ENCODE data around the gene PVR.
"Not testable (repeated sequence)": the region's sequence is repeated elsewhere in the genome, so short reads cannot be mapped to it uniquely, and the experiment has no call there.

PVR gene, protein sequence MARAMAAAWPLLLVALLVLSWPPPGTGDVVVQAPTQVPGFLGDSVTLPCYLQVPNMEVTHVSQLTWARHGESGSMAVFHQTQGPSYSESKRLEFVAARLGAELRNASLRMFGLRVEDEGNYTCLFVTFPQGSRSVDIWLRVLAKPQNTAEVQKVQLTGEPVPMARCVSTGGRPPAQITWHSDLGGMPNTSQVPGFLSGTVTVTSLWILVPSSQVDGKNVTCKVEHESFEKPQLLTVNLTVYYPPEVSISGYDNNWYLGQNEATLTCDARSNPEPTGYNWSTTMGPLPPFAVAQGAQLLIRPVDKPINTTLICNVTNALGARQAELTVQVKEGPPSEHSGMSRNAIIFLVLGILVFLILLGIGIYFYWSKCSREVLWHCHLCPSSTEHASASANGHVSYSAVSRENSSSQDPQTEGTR

DNA sequence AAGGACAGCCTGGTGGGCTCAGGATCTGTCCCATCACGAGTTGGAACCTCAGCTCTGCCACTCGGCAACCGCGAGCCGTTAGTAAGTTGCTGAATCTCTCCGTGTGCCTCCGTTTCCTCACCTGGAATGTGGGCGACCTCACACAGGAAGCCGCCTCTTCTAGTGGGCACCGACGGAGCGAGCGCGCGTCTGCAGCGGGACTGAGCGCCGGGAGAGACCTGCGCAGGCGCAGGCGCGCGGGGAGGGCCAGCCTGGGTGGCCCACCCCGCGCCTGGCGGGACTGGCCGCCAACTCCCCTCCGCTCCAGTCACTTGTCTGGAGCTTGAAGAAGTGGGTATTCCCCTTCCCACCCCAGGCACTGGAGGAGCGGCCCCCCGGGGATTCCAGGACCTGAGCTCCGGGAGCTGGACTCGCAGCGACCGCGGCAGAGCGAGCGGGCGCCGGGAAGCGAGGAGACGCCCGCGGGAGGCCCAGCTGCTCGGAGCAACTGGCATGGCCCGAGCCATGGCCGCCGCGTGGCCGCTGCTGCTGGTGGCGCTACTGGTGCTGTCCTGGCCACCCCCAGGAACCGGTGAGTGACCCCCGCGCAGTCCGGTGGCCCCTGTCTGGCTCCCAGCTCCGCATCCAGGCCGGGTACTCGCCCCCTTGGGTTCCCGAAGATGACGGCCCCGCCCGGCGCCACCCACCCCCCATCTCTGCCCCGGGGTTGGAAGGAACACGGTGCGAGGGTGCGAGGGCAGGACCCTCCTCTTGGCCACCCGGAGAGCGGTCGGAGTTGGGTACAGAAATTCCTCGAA lies at the start of gene PVR:
TSS of gene PVR (plus strand) at position 306 of the 797 bp plus-strand sequence. CDS start at position 493, 187 bp downstream.
- peak; percentile 39 for DNase-seq

DNA sequence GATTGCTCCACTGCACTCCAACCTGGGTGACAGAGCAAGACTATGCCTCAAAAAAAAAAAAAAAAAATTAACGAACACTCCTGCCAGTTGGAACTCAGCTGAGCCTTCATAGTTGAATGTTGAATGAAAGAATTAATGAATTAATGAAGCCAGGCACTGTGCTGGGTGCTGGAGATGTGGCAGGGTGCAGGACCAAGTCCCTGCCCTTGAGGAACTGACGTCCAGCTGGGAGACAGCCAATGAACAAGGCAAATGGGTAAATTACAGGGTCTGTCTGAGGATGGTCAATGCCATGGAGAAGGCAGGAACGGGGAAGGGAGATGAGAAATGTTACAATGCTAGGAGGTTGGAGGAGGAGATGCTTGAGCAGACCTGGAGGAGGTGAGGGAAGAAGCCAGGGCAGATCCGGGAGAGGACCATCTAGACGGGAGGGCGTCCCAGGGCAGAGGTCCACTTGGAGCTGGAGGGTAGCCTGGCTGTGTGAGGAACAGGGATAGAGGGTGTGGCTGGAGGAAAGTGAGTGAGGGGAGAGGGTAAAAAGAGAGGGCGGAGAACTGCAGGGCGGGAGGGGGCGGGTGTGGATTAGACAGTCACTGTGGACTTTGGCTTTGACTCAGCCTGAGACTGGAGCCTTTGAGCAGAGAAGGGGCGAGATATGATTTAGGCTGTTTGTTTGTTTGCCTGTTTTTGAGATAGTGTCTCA lies 47.1 kb upstream of the PVR start:
- no peak for DNase-seq

GRCh38 chr19:44597131-44597491 lies 46.6 kb upstream of the PVR start:
- DNase-seq, result no peak

GRCh38 chr19:44598355-44598754 lies 45.4 kb upstream of the PVR start:
- no peak for DNase-seq

- no peak for DNase-seq
These were observed 44.8 kb upstream of the PVR start for GRCh38 chr19:44598880-44599279.

DNA sequence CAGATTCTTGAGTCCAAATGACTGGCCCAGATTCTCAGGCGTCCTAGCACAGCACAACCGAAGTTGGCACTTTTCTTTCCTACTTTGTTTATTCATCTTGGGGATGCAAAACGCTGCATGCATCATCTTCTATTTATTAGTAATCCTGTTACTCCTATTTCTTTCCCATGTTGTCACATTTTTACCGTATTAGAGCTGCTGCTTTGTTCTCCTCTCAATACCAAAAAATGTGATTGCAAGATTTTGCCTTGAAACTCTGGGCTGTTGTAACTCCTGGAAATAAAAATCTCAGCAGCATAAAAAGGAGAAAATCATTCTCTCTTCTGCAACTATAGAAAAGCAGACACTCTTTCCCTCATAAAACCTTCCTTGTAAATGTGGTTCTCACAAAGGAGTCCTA lies 43.2 kb upstream of the PVR start:
- DNase-seq, result no peak

GRCh38 chr19:44602081-44602480 lies 41.6 kb upstream of the PVR start:
- DNase-seq, result no peak

- DNase-seq, result no peak
These were observed 40.3 kb upstream of the PVR start for GRCh38 chr19:44603201-44603945.

GRCh38 chr19:44604241-44604640 lies 39.5 kb upstream of the PVR start:
- no peak for DNase-seq

DNA sequence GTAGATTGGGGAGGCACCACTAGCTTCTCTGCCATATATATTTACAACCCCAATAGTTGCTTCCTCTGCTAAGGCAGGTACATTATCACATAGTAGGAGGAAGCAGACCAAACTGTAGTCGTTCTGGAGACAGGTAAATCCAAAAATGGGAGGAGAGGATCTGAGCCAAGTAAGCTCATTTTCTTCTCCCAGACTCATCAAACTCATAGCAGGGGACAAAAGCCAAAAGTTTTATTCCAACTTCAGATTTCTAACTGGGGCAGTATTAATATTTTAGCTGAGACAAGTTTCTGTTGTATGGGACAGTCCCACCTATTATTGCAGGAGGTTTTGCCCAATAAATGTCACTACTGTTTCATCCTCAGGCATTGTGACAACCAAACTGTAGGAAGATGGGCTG lies 38.2 kb upstream of the PVR start:
- no peak for DNase-seq

DNA sequence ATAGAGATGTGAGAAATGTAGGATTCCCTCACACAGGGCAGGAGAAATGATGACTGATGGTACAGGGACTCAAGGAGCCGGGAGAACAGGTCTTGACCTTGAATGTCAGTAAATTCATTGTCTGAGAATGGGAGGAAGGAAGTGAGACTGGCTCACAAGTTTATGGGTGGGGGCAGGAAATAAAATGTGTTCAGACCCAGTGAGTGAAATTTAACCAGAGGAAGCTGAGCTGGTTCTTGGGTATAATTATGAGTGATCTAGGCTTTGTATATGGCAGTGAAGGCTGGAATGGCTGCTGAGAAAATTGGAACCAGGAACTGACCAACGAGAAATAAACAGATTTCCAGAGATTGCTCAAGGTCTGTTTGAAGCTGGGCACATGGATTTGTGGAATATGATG lies 36.7 kb upstream of the PVR start:
- no peak for DNase-seq

DNA sequence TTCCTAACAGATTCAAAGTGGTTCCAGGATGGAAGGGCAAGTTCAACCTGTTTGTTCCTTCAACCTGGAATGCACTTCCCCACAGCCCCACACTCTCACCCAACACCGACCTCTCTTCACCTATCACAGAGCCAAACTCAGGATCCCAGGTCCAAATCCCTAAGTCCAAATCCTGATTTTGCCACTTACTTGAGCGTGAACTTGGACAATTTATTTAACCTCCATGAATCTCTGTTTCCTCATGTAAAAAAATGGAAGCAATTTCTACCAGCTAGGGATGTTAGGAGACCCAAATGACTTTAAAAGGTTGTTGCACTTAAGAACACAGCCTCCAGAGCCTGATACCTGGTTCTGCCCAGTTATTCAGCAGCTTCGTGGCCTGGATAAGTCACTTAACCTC lies 35.8 kb upstream of the PVR start:
- DNase-seq, result no peak

GRCh38 chr19:44608391-44608821 lies 35.3 kb upstream of the PVR start:
- DNase-seq, result no peak

DNA sequence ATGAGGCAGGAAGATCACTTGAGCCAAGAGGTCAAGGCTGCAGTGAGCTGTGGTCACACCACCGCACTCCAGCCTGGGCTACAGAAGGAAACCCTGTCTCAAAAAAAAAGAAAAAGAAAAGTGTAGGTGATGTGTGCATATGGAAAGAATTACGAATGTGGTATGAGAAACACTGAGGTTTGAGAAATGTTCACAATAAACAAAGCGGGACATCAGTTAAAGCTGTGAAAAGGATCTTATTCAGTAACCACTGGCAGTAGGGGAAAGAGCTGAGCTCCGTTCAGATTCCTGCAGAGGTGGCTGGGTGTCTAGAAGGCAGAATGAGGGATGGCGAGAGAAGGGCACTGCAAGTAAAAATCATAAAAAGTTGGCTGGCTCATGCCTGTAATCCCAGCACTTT lies 34.5 kb upstream of the PVR start:
- no peak for DNase-seq

DNA sequence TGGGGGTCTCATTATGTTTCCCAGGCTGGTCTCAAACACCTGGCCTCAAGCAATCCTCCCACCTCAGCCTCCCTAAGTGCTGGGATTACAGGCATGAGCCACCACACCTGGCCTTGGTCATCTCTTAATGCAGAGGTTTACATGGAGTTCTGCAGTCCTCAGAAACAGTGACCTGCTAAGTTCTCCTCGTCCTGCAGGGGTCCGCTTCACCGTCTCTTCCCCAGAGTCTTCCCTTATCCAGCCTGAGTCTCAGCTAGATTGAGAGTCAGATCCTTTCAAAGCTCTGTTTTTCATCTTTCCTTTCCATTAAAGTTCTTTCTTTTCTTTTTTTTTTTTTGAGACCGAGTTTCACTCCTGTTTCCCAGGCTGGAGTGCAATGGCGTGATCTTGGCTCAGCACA lies 33.2 kb upstream of the PVR start:
- DNase-seq, result not testable (repeated sequence)

DNA sequence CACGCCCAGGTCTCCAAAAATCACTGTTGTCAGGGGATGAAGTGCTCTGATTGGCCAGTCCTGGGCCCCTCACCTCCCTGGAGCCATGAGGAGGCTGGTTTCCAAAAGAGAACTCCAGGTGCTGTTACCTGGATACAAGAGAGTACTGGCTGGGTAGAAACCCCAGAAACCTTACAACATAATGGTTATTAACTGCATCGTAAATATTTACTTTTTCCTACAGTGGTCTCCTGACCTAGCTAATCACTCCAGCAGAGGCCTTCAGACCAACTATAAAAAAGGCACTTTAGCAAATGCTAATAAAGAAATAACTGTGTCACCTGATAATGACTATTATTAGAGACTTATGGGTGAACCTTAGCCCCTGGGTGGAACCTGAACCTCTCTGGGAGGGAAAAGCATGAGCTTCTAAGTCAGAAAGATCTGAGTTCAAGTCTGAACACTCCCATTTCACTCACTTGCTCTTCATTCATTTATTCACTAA lies 31.9 kb upstream of the PVR start:
- DNase-seq, result no peak

GRCh38 chr19:44613295-44614178 lies 30.2 kb upstream of the PVR start, which contains the start of gene IGSF23:
TSS of gene IGSF23 (plus strand) at chr19:44613563. CDS start at chr19:44613646, 83 bp downstream.
- DNase-seq, result no peak

- DNase-seq, result no peak
These were observed 29.4 kb upstream of the PVR start for GRCh38 chr19:44614313-44614712.

DNA sequence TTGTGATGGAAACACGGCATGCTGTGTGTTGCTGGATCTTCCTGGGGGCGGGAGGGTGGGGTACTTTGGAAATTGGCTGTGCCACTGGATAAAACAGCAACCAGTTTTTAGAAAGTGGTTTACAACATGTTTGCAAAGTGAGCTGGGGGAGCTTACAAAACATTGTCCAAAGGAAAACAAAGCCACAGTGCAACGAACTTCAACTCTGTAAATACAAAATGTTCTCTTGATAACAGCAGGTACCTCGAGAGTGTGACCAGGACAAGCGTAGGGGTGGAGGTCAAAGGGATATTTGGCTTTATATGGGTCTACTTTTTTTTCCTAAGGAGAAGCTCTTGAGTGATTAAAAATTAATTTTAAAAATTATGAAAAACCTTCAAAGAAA lies 27.9 kb upstream of the PVR start:
- DNase-seq, result no peak

DNA sequence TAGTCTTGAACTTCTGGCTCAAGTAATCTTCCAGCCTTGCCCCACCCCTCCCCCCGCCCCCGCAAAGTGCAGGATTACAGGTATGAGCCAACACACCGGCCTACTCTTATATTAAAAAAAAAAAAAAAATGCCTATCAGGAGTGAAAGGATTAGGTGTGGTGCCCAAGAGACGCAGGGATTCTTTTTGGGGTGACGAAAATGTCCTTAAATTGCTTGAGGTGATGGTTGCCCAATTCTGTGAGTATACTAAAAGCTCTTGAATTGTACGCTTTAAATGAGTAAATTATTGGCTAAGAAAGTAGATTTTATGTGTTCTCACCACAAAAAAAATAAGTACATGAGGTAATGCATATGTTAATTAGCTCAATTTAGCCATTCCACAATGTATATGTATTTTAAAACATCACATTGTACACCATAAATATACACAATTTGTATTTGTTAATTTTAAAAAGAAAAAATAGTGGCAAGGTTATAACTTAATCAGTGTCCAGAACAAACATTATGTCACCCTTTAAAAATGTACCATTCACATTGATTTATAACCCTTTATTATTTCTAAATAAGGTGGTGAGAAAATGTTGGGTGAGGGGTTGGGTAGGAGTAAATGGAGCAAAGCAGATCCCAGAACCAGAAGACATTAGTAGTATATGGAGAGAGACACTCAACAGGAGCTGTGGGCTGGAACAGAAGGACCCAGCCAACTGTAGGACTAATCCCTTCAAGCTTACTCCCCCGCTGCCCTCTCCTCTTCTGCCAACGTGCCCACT lies 26.4 kb upstream of the PVR start:
- no peak for DNase-seq

Data from CD4-positive, alpha-beta T cell treated with Interleukin-17A for 4 hours (primary cell).